Measurements from ENCODE around the gene THUMPD1.

GRCh38 chr16:20749474-20749873 lies 7.9 kb upstream of the THUMPD1 start:
- TF ChIP-seq CTCF (IDR thresholded peaks at IDR 0.05) (no peak), POLR2A (IDR thresholded peaks at IDR 0.05) (no peak)
